ENCODE results near the gene GCK. TPM values are rescaled to one million over a fixed set of nuclear protein-coding genes. Genes with fewer than 3 reads are reported as not detected.

The GCK gene
- total RNA-seq, 2 experiments from 2014 or later, result 0.16 TPM; not detected in 1

DNA sequence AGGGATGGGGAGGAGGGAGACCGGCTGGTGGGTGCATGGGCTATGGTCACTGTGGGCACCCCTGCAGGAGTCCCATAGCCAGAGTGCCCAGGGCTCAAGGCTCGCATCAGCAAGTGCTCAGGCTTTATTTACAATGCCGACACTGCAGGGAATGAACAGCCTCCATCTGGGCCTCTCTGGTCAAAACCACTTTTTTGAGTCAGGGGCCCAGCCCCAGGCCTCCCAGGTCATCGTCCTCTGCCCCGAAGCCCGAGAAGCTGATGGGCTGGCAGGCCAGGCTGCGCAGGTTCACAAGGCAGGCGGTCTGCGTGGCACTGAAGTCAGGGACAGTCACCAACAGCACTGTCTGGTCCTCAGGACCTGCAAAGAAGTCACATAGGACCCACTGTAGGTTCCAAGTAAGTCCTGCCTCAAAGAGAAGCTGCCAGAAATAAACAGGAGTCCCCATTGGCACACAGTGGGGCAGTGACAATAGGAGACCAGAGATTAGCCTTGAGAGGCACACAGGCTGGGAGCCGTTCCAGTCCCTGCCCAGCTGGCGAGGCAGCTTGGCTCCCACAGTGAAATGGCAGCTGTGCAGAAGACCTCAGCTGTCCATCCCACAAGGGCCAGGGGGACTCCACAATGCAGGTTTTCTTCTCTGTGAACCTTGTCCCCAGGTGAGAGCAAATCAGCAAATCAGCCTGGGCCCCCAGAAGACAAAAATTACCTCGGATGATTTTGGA lies 74.5 kb downstream of the GCK start:
- Histone ChIP-seq H3K27ac (ENCODE audit: low read depth, low read length, poor library complexity, severe bottlenecking) (no peak overlapping the region), H3K36me3 (ENCODE audit: insufficient read depth, low read length) (peaks cover 88% of the 10 kb centered on the region), H3K4me3 (ENCODE audit: low read depth, low read length, poor library complexity, severe bottlenecking) (no peak overlapping the region), H2AFZ (ENCODE audit: low read length) (no peak overlapping the region), H3K79me2 (ENCODE audit: insufficient read depth, low read depth, low read length) (no peaks in the 10 kb centered on the region), H3K4me1 (ENCODE audit: insufficient read depth, low read length, poor library complexity, severe bottlenecking) (peaks cover 10% of the 10 kb centered on the region), H4K20me1 (ENCODE audit: insufficient read depth, low read length) (no peaks in the 10 kb centered on the region), H3K9me3 (ENCODE audit: low read length) (no peaks in the 10 kb centered on the region), H3K9me2 (ENCODE audit: insufficient read depth, low read length) (no peaks in the 10 kb centered on the region), H3K4me2 (ENCODE audit: low read length) (no peak overlapping the region)
- DNase-seq (ENCODE audit: low spot score), result no peak
- ChIA-PET POLR2A (interaction anchor here (0.6 to 1.2 kb wide), 2 partner anchors 11 to 39 kb away, joined by 3 read pairs; no protein-coding TSS in a partner anchor), CTCF (ENCODE audit: unreplicated experiment) (no interaction called here)
- intact Hi-C loops (cut with micrococcal nuclease; ENCODE audit: unreplicated experiment), result no loop called here
- no peak for TF ChIP-seq EZH2phosphoT487 (IDR thresholded peaks at IDR 0.05; ENCODE audit: borderline replicate concordance, low read depth, low read length)
- TF ChIP-seq CTCF (conservative IDR thresholded peaks at IDR 0.05; ENCODE audit: low read length), result no peak
- BruUV-seq (replicated peaks), result no TSS peak

DNA sequence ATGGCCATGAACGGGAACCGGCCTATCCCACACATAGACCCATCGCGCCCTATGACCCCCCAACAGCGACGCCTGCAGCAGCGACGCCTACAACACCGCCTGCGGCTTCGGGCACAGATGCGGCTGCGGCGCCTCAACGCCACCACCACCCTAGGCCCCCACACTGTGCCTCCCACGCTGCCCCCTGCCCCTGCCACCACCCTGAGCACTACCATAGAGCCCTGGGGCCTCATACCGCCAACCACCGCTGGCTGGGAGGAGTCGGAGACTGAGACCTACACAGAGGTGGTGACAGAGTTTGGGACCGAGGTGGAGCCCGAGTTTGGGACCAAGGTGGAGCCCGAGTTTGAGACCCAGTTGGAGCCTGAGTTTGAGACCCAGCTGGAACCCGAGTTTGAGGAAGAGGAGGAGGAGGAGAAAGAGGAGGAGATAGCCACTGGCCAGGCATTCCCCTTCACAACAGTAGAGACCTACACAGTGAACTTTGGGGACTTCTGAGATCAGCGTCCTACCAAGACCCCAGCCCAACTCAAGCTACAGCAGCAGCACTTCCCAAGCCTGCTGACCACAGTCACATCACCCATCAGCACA lies 75.4 kb downstream of the GCK start:
- H2AFZ ChIP-seq (ENCODE audit: low read length), result no peak overlapping the region
- TF ChIP-seq CTCF (conservative IDR thresholded peaks at IDR 0.05; ENCODE audit: low read length) (no peak), EZH2phosphoT487 (IDR thresholded peaks at IDR 0.05; ENCODE audit: borderline replicate concordance, low read depth, low read length) (no peak)
- ChIA-PET CTCF (ENCODE audit: unreplicated experiment) (no interaction called here), POLR2A (interaction anchor here (0.6 kb wide), 1 partner anchor 38 kb away, joined by 3 read pairs; no protein-coding TSS in a partner anchor)
- H4K20me1 ChIP-seq (ENCODE audit: insufficient read depth, low read length), result no peaks in the 10 kb centered on the region
- H3K79me2 ChIP-seq (ENCODE audit: insufficient read depth, low read depth, low read length), result no peaks in the 10 kb centered on the region
- no peak overlapping the region for H3K4me2 ChIP-seq (ENCODE audit: low read length)
- H3K9me2 ChIP-seq (ENCODE audit: insufficient read depth, low read length), result no peaks in the 10 kb centered on the region
- intact Hi-C loops (cut with micrococcal nuclease; ENCODE audit: unreplicated experiment), result no loop called here
- no peak overlapping the region for H3K27ac ChIP-seq (ENCODE audit: low read depth, low read length, poor library complexity, severe bottlenecking)
- no TSS peak for BruUV-seq (replicated peaks)
- no peak overlapping the region for H3K4me3 ChIP-seq (ENCODE audit: low read depth, low read length, poor library complexity, severe bottlenecking)
- H3K36me3 ChIP-seq (ENCODE audit: insufficient read depth, low read length), result peaks cover 79% of the 10 kb centered on the region
- DNase-seq (ENCODE audit: low spot score), result no peak
- no peaks in the 10 kb centered on the region for H3K9me3 ChIP-seq (ENCODE audit: low read length)
- peaks cover 10% of the 10 kb centered on the region for H3K4me1 ChIP-seq (ENCODE audit: insufficient read depth, low read length, poor library complexity, severe bottlenecking)

Measured in OCI-LY7 (cell line).